Gastroesophageal sphincter (tissue), 4 donors: ENCODE data around the gene LNX2. TPM values are rescaled to one million over a fixed set of nuclear protein-coding genes. Genes with fewer than 3 reads are reported as not detected.

Experiments
- ATAC-seq: fragments of 150-250 bp; one replicate; pipeline ENCODE4 v1.9.1; 2016; ENCODE audit warnings: mild to moderate bottlenecking, moderate library complexity
- H3K27ac ChIP-seq, 4 donors: fragments of 200-600 bp; sonication (generic) in 3 of 4; 1 replicate in 3 of 4; 2 replicates in 1 of 4; pipeline ENCODE4 v1.5.1; 2016 to 2019
- H3K27me3 ChIP-seq: fragments of 200-600 bp; sonication (generic); one replicate; pipeline ENCODE4 v1.5.1; 2019
- H3K36me3 ChIP-seq, 2 donors: fragments of 200-600 bp; sonication (generic); one replicate each; pipeline ENCODE4 v1.5.1; 2019; ENCODE audit warnings: control low read depth in 1 of 2
- H3K4me1 ChIP-seq, 3 donors: fragments of 200-600 bp; sonication (generic); 1 replicate in 2 of 3; 2 replicates in 1 of 3; pipeline ENCODE4 v1.5.1; 2016 to 2019; ENCODE audit warnings: control low read depth in 2 of 3
- H3K4me3 ChIP-seq, 2 donors: fragments of 200-600 bp; sonication (generic); one replicate each; pipeline ENCODE4 v1.5.1; 2019; ENCODE audit warnings: mild to moderate bottlenecking in 1 of 2, moderate library complexity in 1 of 2
- H3K9me3 ChIP-seq, 3 donors: fragments of 200-600 bp; sonication (generic); one replicate each; pipeline ENCODE4 v1.5.1; 2017 to 2019; ENCODE audit warnings: control low read depth in 2 of 3
- CTCF ChIP-seq, 4 experiments: fragments of 200-600 bp in 2 of 4; fragments of 450-650 bp in 2 of 4; sonication (generic) in 1 of 4; IDR thresholded peaks; one replicate each; pipeline ENCODE4 v1.5.1; 2017 to 2019; ENCODE audit warnings: antibody characterized with exemption in 4 of 4, mild to moderate bottlenecking in 2 of 4, moderate library complexity in 2 of 4
- EP300 ChIP-seq: sonication (generic); formaldehyde crosslinking; IDR thresholded peaks from one replicate; pipeline ENCODE4 v1.6.1; 2017; ENCODE audit warnings: antibody characterized with exemption, mild to moderate bottlenecking
- POLR2A ChIP-seq, 2 donors: fragments of 450-650 bp; IDR thresholded peaks; one replicate each; pipeline ENCODE4 v1.6.1; 2017; ENCODE audit warnings: antibody characterized with exemption in 2 of 2, mild to moderate bottlenecking in 2 of 2, moderate library complexity in 1 of 2
- POLR2AphosphoS5 ChIP-seq: sonication (generic); formaldehyde crosslinking; IDR thresholded peaks from one replicate; pipeline ENCODE4 v1.6.1; 2017; ENCODE audit warnings: antibody characterized with exemption
- WGBS, 2 donors: methylation state at CpG; one replicate each; pipeline ENCODE4 v1.1.5; 2018; ENCODE audit warnings: low coverage in 1 of 2; 5-methylcytosine and 5-hydroxymethylcytosine counted together
- total RNA-seq, 4 donors: library from RNA; depleted of rRNA; stranded (reverse); fragments of >200 nt; gene quantifications; one replicate each; pipeline ENCODE4 v1.1.0, GENCODE V29; 2016

Gene LNX2
- total RNA-seq, 4 donors from 2014 or later, result 10.6 to 16.0 (median 14.0) TPM

GRCh38 chr13:27658546-27658945, 38.2 kb upstream of the LNX2 start:
- Histone ChIP-seq H3K36me3 (no peaks in the 10 kb centered on the region), H3K4me1 (peaks cover 0 to 45% (median 2%) of the 10 kb centered on the region in 3 donors), H3K27me3 (no peaks in the 10 kb centered on the region), H3K9me3 (no peaks in the 10 kb centered on the region), H3K4me3 (no peak overlapping the region), H3K27ac (no peak overlapping the region)
- ATAC-seq, result no peak
- no peak for TF ChIP-seq EP300

- 81 to 100% methylated on average over 1 to 2 of the region's 2 CpGs for WGBS, 2 donors
Observed at GRCh38 chr13:27657724-27658123, 37.4 kb upstream of the LNX2 start.

GRCh38 chr13:27654816-27655215, 34.5 kb upstream of the LNX2 start:
- TF ChIP-seq POLR2A (IDR thresholded peaks at IDR 0.05), result no peak
- no peak for TF ChIP-seq CTCF (IDR thresholded peaks at IDR 0.05)
- TF ChIP-seq POLR2AphosphoS5, result no peak
- no peak for TF ChIP-seq EP300
- Histone ChIP-seq H3K36me3 (peaks cover 5 to 17% of the 10 kb centered on the region in 2 donors), H3K4me1 (peaks cover 0 to 17% (median 0%) of the 10 kb centered on the region in 3 donors), H3K27me3 (no peaks in the 10 kb centered on the region), H3K27ac (no peak overlapping the region), H3K4me3 (no peak overlapping the region), H3K9me3 (peaks cover 0 to 8% (median 0%) of the 10 kb centered on the region in 3 donors)
- WGBS, 2 donors, result 75 to 80% methylated on average over 1 of the region's 1 CpG
- ATAC-seq, result no peak

More at GRCh38 chr13:27657724-27658123, 37.4 kb upstream of the LNX2 start:
- Histone ChIP-seq H3K9me3 (no peaks in the 10 kb centered on the region), H3K4me3 (no peak overlapping the region), H3K36me3 (no peaks in the 10 kb centered on the region), H3K27ac (no peak overlapping the region), H3K4me1 (peaks cover 0 to 39% (median 2%) of the 10 kb centered on the region in 3 donors), H3K27me3 (no peaks in the 10 kb centered on the region)
- TF ChIP-seq CTCF (IDR thresholded peaks at IDR 0.05) (no peak), POLR2AphosphoS5 (no peak), POLR2A (IDR thresholded peaks at IDR 0.05) (no peak), EP300 (no peak)
- no peak for ATAC-seq

GRCh38 chr13:27654059-27654458, 33.7 kb upstream of the LNX2 start:
- no peak overlapping the region for H3K27ac ChIP-seq
- peaks cover 8 to 25% of the 10 kb centered on the region in 2 donors for H3K36me3 ChIP-seq
- H3K9me3 ChIP-seq, result peaks cover 0 to 12% (median 0%) of the 10 kb centered on the region in 3 donors
- H3K27me3 ChIP-seq, result no peaks in the 10 kb centered on the region
- H3K4me3 ChIP-seq, result no peak overlapping the region
- peaks cover 0 to 11% (median 0%) of the 10 kb centered on the region in 3 donors for H3K4me1 ChIP-seq
- 83 to 88% methylated on average over 3 of the region's 3 CpGs for WGBS, 2 donors
- TF ChIP-seq POLR2AphosphoS5 (no peak), CTCF (IDR thresholded peaks at IDR 0.05) (no peak), EP300 (no peak), POLR2A (IDR thresholded peaks at IDR 0.05) (no peak)
- ATAC-seq, result no peak

GRCh38 chr13:27650312-27650711, 30.0 kb upstream of the LNX2 start:
- no peak overlapping the region for H3K4me3 ChIP-seq
- WGBS, 2 donors, result 88 to 100% methylated on average over 1 of the region's 1 CpG
- no peaks in the 10 kb centered on the region for H3K27me3 ChIP-seq
- H3K27ac ChIP-seq, result no peak overlapping the region
- peaks cover 0 to 12% (median 0%) of the 10 kb centered on the region in 3 donors for H3K9me3 ChIP-seq
- H3K4me1 ChIP-seq, result peaks cover 0 to 10% (median 0%) of the 10 kb centered on the region in 3 donors
- peaks cover 8 to 31% of the 10 kb centered on the region in 2 donors for H3K36me3 ChIP-seq
- ATAC-seq, result no peak
- TF ChIP-seq POLR2AphosphoS5, result no peak
- TF ChIP-seq CTCF (IDR thresholded peaks at IDR 0.05), result no peak
- no peak for TF ChIP-seq POLR2A (IDR thresholded peaks at IDR 0.05)
- no peak for TF ChIP-seq EP300
